ENCODE data around the gene ZDHHC9.

ZDHHC9 gene

GRCh38 chrX:129823115-129823514, 20.6 kb downstream of the ZDHHC9 start:
- peak in 1 of 4 experiments; percentile 17 for DNase-seq (ENCODE audit: low read depth in 4 of 4, low spot score in 1 of 4)

DNA sequence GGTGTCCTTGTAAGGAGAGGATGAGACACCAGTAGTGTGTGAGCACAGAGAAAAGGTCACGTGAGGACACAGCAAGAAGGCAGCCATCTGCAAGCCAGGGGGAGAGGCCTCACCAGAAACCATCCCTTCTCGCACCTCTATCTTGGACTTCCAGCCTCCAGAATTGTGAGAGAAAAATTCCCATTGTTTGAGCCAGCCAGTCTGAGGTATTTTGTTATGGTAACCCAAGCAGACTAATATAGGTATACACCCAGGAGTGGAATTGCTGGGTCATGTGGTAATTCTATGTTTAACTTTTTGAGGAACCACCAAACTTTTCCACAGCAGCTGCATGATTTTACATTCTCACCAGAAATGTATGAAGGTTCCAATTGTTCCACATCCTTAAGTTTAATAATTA, 25.6 kb downstream of the ZDHHC9 start:
- DNase-seq (ENCODE audit: low read depth in 4 of 4, low spot score in 1 of 4): no peak

GRCh38 chrX:129813662-129814368, 29.9 kb downstream of the ZDHHC9 start:
- DNase-seq (ENCODE audit: low read depth in 4 of 4, low spot score in 1 of 4): no peak

DNA sequence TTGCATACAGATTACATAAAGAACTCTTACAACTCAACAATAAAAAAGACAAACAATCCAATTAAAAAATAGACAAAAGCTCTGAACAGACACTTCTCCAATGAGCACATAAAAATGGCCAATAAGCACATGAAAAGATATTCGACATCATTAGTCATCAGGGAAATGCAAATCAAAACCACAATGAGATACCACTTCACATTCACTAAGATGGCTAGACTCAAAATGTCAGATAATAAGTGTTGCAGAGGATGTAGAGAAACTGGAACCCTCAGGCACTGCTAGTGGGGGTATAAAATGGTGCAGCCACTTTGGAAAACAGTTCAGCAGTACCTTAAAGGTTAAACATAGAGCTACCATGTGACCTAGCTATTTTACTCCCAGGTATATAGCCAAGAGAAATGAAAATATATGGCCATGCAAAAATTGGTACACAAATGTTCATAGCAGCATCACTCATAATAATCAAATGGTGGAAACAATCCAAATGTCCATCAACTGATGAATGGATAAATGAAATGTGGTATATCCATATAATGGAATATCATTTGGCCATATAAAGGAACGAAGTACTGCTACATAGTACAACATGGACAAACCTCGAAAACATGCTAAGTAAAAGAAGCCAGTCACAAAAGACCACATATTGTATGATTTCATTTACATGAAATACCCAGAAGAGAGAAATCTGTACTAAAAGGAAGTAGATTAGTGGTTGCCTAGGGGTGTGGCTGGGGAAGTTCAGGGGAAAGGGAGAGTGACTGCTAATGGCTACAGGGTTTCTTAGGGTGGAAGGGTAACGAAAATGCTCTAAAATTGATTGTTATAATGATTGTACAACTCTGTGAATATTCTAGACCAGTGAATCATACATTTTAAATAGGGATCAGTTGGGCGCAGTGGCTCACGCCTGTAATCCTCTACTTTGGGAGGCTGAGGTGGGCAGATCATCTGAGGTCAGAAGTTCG, 34.6 kb downstream of the ZDHHC9 start:
- DNase-seq (ENCODE audit: low read depth in 4 of 4, low spot score in 1 of 4): no peak

DNA sequence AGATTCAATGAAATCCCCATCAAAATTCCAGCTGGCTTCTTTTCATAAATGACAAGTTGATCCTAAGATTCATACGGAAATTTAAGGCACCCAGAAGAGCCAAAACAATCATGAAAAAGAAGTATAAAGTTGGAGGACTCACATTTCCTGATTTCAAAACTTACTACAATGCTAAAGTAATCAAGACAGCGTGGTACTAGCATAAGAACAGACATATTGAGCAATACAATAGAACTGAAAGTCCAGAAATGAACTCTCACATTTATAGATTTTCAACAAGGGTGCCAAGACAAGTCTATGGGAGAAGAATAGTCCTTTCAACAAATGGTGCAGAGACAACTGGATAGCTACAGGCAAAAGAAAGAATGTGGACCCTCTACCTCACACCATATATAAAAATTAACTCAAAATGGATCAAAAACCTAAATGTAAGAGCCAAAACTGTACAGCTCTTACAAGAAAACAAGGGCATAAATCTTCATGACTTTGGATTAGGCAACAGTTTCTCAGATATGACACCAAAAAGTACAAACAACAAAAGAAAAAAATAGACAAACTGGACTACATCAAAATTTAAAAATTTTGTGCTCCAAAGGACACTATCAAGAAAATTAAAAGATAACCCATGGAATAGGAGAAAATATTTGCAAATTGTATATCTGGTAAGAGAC, 35.4 kb downstream of the ZDHHC9 start:
- no peak for DNase-seq (ENCODE audit: low read depth in 4 of 4, low spot score in 1 of 4)

DNA sequence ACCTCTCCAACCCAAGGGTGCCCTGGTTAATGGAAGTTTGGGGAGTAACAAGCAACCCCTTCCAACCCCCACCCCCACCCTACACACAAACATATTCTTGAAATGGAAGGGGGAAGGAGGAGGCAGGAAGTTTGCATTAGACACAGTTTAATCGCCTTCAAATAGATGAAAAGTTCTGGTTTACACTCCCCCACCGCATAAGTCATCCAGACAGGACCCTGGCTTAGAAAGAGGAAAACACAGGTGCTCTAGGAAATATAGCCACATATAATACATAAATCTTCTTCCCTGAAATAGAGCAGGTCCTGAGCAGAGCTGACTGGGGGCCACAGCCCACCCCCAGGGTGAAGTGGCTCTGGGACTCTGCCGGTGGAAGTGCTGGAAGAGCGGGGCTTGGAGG, 38.9 kb downstream of the ZDHHC9 start:
- no peak for DNase-seq (ENCODE audit: low read depth in 4 of 4, low spot score in 1 of 4)

DNA sequence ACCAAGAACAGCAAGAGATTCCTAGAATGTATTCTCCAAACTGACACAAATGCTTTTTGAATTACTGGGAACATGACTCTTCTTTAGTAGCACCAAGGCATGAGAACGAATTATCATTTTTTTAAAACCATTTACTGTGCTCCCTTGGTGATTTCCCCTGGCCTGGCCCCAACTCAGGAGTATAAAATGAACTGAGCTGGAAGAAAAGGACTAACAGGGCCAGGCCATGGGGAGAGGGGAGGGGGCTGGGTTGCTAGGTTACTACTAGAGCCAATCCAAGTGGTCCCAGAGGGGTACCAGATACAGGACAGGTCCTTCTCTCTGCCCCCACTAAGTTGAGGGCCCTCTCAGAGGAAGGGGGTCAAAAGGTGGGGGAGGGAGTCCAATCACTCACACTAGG, 40.8 kb downstream of the ZDHHC9 start:
- no peak for DNase-seq (ENCODE audit: low read depth in 4 of 4, low spot score in 1 of 4)

DNA sequence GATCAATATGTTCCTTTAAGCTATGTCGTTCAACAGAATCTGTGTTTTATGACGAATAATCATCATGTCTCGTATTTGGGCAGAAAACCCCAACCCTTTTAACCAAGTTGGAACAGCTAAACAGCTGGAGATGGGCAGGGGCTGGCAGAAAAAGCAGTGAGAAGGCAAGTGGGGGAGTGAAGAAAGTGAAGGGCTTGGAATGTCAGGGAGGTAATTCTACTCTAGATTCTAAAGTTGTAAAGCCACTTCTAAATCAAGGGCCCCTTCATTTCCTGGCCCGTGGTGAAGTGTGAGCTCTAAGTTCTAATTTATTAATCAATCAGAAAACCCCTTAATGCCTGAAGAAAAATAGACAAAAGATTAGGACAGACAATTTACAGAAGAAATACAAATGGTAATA, 43.5 kb downstream of the ZDHHC9 start:
- no peak for DNase-seq (ENCODE audit: low read depth in 4 of 4, low spot score in 1 of 4)

GRCh38 chrX:129798888-129799287, 44.8 kb downstream of the ZDHHC9 start:
- DNase-seq (ENCODE audit: low read depth in 4 of 4, low spot score in 1 of 4): peak in 1 of 4 experiments; percentile 42

- DNase-seq (ENCODE audit: low read depth in 4 of 4, low spot score in 1 of 4): no peak
Measured at GRCh38 chrX:129798456-129798855, 45.2 kb downstream of the ZDHHC9 start.

- no peak for DNase-seq (ENCODE audit: low read depth in 4 of 4, low spot score in 1 of 4)
Measured at GRCh38 chrX:129797251-129797906, 46.3 kb downstream of the ZDHHC9 start.

DNA sequence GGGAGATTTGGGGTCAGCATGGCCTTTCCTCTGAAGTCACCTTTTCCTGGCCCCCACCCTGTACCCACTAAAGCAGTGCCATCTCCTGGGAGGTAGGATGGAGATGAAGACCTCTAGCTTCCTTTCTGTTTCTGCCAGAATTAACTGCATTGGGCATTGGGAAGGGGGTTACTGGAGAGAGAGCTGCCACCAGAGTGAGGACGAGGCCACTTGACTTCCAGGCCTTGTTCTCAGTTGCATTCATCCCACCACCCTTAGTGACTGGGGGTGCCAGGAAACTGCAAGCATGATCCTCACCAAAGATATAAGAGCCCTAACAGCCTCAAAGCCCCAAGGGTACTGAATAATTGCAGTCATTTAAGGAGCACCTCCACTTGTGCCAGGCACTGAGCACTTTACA, 48.1 kb downstream of the ZDHHC9 start:
- DNase-seq (ENCODE audit: low read depth in 4 of 4, low spot score in 1 of 4): no peak

- no peak for DNase-seq (ENCODE audit: low read depth in 4 of 4, low spot score in 1 of 4)
Measured at GRCh38 chrX:129793604-129794191, 50.0 kb downstream of the ZDHHC9 start.

DNA sequence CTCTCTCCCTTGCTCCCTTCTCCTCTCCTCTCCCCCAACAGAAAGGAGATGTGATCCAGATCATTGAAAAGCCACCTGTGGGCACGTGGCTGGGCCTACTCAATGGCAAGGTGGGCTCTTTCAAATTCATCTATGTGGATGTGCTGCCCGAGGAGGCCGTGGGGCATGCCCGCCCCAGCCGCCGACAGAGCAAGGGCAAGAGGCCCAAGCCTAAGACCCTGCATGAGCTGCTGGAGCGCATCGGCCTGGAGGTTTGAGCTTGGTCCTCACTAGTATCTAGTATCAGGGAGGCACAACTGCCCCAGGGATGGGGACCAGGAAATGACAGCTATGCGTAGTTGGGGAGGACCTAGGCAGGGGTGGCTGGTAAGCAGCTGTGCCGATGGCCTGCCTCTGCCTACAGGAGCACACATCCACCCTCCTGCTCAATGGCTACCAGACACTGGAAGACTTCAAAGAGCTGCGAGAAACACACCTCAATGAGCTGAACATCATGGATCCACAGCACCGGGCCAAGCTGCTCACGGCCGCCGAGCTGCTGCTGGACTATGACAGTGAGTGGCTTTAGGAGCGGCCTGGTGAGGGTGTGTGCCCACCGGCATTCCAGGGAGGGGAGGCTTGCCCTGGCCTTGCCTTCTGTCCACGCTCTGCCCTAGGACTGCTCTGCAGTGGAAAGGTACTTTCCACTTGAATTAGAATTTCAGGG, 50.9 kb downstream of the ZDHHC9 start:
- no peak for DNase-seq (ENCODE audit: low read depth in 4 of 4, low spot score in 1 of 4)

DNA sequence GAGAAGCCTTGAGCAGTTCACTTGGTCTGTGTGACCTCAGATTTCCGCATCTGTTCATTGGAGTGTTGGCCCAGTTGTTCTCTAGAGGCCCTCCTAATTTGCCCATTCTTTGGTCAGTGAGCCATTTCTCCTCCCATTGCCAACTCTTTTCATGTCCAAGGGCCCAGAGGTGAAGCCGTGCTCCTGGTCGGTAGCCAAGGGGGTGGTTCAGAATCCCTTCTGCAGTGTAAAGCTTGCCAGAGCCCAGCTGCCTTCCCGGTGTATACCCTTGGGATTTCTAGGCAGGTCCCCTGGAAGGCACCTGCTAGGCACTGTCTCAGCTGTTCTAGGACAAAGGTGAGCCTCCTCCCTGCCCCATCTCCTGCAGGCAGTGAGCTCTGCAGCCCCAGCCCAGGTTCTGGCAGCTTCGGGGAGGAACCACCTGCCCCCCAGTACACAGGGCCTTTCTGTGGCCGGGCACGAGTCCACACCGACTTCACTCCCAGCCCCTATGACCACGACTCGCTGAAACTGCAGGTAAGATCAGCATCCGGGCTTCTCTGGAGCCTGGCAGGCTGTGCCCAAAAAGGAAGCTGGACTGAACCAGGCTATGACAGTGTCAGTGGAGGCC, 51.6 kb downstream of the ZDHHC9 start:
- no peak for DNase-seq (ENCODE audit: low read depth in 4 of 4, low spot score in 1 of 4)

DNA sequence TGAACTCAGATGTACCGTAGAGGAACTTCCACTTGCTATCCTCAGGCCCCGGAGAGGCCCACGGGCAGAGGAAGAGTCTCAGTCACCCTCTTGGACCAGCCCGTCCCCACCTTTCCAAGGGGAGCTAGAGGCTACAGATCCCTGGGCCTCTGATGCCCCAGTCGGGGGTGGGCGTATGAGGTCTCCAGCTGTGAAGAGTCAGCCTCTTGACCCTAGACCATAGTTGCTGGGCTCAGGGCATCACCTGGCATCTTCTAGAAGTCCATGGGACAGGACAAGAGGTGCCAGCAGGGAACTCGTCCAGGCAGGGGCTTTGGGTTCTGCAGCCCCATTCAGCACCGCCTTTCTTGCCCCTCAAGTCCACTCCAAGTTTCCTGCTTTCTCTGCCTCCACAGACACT, 52.4 kb downstream of the ZDHHC9 start:
- DNase-seq (ENCODE audit: low read depth in 4 of 4, low spot score in 1 of 4): no peak

GRCh38 chrX:129790808-129791207, 52.9 kb downstream of the ZDHHC9 start:
- DNase-seq (ENCODE audit: low read depth in 4 of 4, low spot score in 1 of 4): no peak

- DNase-seq (ENCODE audit: low read depth in 4 of 4, low spot score in 1 of 4): no peak
Measured at GRCh38 chrX:129790146-129790545, 53.5 kb downstream of the ZDHHC9 start.

GRCh38 chrX:129788527-129788926, 55.2 kb downstream of the ZDHHC9 start:
- DNase-seq (ENCODE audit: low read depth in 4 of 4, low spot score in 1 of 4): no peak
